MCF 10A (cell line): ENCODE measurements around the gene KRTAP5-6. TPM values are rescaled to one million over a fixed set of nuclear protein-coding genes. Genes with fewer than 3 reads are reported as not detected.

Source experiments
- BruUV-seq: library from RNA; stranded (reverse); fragments of 400-500 nt; replicated peaks from 2 replicates; lab custom pipeline; 2021; lab: Mats Ljungman, UMichigan
- CTCF ChIA-PET: fragments of 300-600 bp; sonication (Branson Sonifier 250); formaldehyde crosslinking; extraction: SDS; loops from one replicate; lab custom pipeline; 2021; ENCODE audit warnings: antibody characterized with exemption, inconsistent platforms; lab: Yijun Ruan, JAX
- POLR2A ChIA-PET: fragments of 300-600, 350-650 bp; sonication (Branson Sonifier 250); formaldehyde crosslinking; extraction: SDS; loops from one replicate; lab custom pipeline; 2020; ENCODE audit warnings: antibody characterized with exemption, inconsistent platforms; lab: Yijun Ruan, JAX
- DNase-seq: peaks from one replicate; pipeline ENCODE4 v3.0.0-alpha.2; 2018; ENCODE audit not compliant: unreplicated experiment
- H3K27ac Mint-ChIP-seq: one replicate; pipeline ENCODE4 v1.8.0; 2022; ENCODE audit warnings: mild to moderate bottlenecking, low read depth, mixed read lengths; ENCODE audit not compliant: unreplicated experiment
- H3K27me3 Mint-ChIP-seq: one replicate; pipeline ENCODE4 v1.8.0; 2022; ENCODE audit warnings: mixed read lengths; ENCODE audit not compliant: insufficient read depth, unreplicated experiment
- H3K36me3 Mint-ChIP-seq: one replicate; pipeline ENCODE4 v1.8.0; 2022; ENCODE audit warnings: mild to moderate bottlenecking, moderate library complexity, mixed read lengths; ENCODE audit not compliant: insufficient read depth, unreplicated experiment
- H3K4me1 Mint-ChIP-seq: one replicate; pipeline ENCODE4 v1.8.0; 2022; ENCODE audit warnings: mixed read lengths; ENCODE audit not compliant: insufficient read depth, unreplicated experiment
- H3K4me3 Mint-ChIP-seq: one replicate; pipeline ENCODE4 v1.8.0; 2022; ENCODE audit warnings: mild to moderate bottlenecking, moderate library complexity, mixed read lengths; ENCODE audit not compliant: unreplicated experiment
- H3K9me3 Mint-ChIP-seq: one replicate; pipeline ENCODE4 v1.8.0; 2022; ENCODE audit warnings: mixed read lengths; ENCODE audit not compliant: unreplicated experiment
- intact Hi-C: fragments of 100-400 bp; cut with micrococcal nuclease; formaldehyde crosslinking; loops from 2 replicates; pipeline ENCODE4 v1.14.1; 2022
- total RNA-seq: library from RNA; stranded (reverse); gene quantifications from 2 replicates; pipeline ENCODE4 v1.2.3, GENCODE V29; 2022
- TF ChIP-seq, protein P1 (sequence below): fragments of 200-600 bp; IDR thresholded peaks from one replicate; pipeline ENCODE4 v1.8.0; 2022; ENCODE audit warnings: antibody characterized with exemption, mild to moderate bottlenecking; ENCODE audit not compliant: unreplicated experiment

Gene KRTAP5-6
- total RNA-seq, 1 experiment from 2014 or later, result not detected

DNA sequence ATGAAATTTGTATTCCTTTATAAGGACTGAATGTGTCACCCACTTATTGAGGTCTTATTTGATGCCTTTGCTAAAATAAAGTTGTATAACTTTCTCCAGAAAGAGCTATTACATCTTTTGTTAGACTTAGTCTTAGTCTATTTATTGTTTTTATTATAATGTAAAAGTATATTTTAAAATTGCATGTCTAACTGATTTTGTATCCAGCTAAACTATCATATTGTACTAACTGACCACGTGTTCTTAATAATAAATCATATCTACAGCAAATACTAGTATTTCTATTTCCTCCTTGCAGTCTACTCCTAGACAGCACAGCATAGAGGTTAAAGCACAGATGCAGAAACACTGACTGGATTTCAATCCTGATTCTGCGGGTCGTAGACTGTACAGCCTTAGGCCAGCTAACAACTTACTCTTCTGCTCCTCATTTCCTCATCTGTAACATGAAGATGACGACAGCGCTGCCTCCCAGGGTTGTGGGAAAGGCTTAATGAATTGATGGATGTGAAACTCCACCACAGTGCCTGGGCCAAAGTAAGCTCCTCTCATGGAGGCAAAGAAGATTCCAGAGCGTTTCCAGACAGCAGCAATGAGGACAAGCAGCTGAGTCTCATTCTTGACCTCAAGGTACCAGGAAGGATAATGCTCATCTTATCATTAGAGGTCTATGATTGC lies 40.2 kb downstream of the KRTAP5-6 start:
- TF ChIP-seq, protein P1, sequence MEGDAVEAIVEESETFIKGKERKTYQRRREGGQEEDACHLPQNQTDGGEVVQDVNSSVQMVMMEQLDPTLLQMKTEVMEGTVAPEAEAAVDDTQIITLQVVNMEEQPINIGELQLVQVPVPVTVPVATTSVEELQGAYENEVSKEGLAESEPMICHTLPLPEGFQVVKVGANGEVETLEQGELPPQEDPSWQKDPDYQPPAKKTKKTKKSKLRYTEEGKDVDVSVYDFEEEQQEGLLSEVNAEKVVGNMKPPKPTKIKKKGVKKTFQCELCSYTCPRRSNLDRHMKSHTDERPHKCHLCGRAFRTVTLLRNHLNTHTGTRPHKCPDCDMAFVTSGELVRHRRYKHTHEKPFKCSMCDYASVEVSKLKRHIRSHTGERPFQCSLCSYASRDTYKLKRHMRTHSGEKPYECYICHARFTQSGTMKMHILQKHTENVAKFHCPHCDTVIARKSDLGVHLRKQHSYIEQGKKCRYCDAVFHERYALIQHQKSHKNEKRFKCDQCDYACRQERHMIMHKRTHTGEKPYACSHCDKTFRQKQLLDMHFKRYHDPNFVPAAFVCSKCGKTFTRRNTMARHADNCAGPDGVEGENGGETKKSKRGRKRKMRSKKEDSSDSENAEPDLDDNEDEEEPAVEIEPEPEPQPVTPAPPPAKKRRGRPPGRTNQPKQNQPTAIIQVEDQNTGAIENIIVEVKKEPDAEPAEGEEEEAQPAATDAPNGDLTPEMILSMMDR, result no peak
- no peak for DNase-seq
- H3K4me1 Mint-ChIP-seq, result peaks cover 6% of the 10 kb centered on the region
- POLR2A ChIA-PET, result interaction anchor here (0.7 to 1.4 kb wide), 10 partner anchors 10 to 1120 kb away, joined by 3 to 7 read pairs (median 3); no protein-coding TSS in a partner anchor
- H3K4me3 Mint-ChIP-seq, result no peak overlapping the region
- no TSS peak for BruUV-seq
- peaks cover 18% of the 10 kb centered on the region for H3K9me3 Mint-ChIP-seq
- peaks cover 61% of the 10 kb centered on the region for H3K27me3 Mint-ChIP-seq
- H3K27ac Mint-ChIP-seq, result no peak overlapping the region
- no peaks in the 10 kb centered on the region for H3K36me3 Mint-ChIP-seq
- CTCF ChIA-PET, result interaction anchor here (1.0 to 1.6 kb wide), 3 partner anchors 44 to 97 kb away, joined by 3 read pairs; partner anchors contain the start of gene SYT8
- intact Hi-C loops, result no loop called here

DNA sequence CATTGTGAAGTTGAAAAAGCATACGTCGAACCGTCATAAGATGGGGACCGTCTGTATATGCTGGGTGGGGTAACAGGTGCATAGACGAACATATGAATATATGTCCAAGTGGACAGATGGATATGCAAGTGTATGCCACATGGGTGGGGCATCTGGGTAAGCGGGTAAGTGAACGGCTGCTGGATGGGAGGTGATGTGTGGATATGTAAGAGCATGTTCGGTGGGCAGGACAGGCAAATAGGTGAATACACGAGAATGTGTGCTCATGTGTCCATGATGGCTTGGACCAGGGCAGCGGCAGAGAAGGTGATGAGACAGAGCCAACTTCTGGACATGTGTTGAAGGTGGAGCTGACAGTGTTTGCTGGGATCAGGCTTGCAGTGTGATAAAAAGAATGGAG lies 41.4 kb downstream of the KRTAP5-6 start:
- H3K4me1 Mint-ChIP-seq, result peaks cover 4% of the 10 kb centered on the region
- no peak overlapping the region for H3K27ac Mint-ChIP-seq
- H3K9me3 Mint-ChIP-seq, result peaks cover 18% of the 10 kb centered on the region
- TF ChIP-seq, protein P1, result no peak
- intact Hi-C loops, result no loop called here
- no peaks in the 10 kb centered on the region for H3K36me3 Mint-ChIP-seq
- H3K27me3 Mint-ChIP-seq, result peaks cover 51% of the 10 kb centered on the region
- DNase-seq, result no peak
- H3K4me3 Mint-ChIP-seq, result no peak overlapping the region
- no TSS peak for BruUV-seq
- CTCF ChIA-PET, result interaction anchor here (1.0 kb wide), 1 partner anchor 143 kb away, joined by 3 read pairs; no protein-coding TSS in a partner anchor
- POLR2A ChIA-PET, result interaction anchor here (0.7 to 1.1 kb wide), 4 partner anchors 17 to 393 kb away, joined by 3 to 5 read pairs (median 3); partner anchors contain the start of gene SYT8

DNA sequence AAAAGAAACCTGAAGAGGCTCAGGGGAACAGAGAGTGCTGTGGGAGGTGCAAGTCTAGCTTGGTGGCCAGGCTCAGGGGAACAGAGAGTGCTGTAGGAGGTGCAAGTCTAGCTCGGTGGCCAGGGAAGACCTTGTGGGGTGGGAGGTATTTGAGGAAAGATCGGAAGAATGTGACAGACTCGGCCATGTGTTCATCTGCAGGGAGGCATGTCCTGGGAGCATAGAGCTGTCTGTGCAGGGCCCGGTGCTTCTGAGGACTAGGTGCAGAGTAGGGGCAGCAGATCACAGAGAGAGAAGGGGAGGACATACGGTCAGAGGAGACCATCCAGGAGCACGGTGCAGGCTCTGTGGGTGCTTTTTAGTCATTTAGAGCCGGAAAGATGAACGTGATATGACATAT lies 42.6 kb downstream of the KRTAP5-6 start:
- intact Hi-C loops, result no loop called here
- peaks cover 40% of the 10 kb centered on the region for H3K27me3 Mint-ChIP-seq
- H3K4me1 Mint-ChIP-seq, result no peaks in the 10 kb centered on the region
- peaks cover 18% of the 10 kb centered on the region for H3K9me3 Mint-ChIP-seq
- CTCF ChIA-PET, result no interaction called here
- H3K27ac Mint-ChIP-seq, result no peak overlapping the region
- TF ChIP-seq, protein P1, result no peak
- H3K4me3 Mint-ChIP-seq, result no peak overlapping the region
- no peaks in the 10 kb centered on the region for H3K36me3 Mint-ChIP-seq
- DNase-seq, result no peak
- no TSS peak for BruUV-seq
- POLR2A ChIA-PET, result interaction anchor here (0.6 to 1.1 kb wide), 2 partner anchors 81 to 123 kb away, joined by 3 to 4 read pairs; no protein-coding TSS in a partner anchor

DNA sequence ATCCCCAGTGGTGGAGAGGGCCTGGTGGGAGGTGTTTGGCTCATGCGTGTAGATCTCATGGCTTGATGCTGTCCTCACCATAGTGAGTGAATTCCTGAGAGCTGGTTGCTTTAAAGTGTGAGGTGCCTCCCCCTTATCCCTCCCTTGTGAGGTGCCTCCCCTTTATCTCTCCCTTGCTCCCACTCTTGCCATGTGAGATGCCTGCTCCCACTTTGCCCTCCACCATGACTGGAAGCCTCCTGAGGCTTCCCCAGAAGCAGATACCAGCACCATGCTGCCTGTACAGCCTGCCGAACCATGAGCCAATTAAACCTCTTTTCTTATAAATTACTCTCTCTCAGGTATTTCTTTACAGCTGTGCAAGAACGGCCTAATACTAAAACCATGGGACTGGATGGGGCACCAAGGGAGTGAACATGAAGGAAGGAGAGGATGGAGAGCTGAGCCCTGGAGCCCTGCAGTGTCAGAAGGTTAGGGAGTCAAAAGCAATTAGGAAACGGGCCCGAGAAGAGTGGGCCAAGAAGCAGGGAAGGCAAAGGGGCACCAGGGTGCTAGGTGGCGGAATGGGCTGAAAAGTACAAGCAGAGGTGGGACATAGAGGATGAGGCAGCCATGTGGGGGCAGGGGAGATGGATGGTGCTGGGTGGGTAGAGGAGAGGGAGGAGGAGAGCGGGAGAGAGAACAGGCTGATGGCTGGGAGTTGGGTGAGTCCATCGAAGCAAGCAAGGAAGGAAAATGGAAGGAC lies 44.0 kb downstream of the KRTAP5-6 start:
- Mint-ChIP-seq H3K27ac (no peak overlapping the region), H3K4me1 (peaks cover 1% of the 10 kb centered on the region), H3K27me3 (peaks cover 29% of the 10 kb centered on the region), H3K36me3 (no peaks in the 10 kb centered on the region), H3K4me3 (no peak overlapping the region), H3K9me3 (peaks cover 11% of the 10 kb centered on the region)
- intact Hi-C loops, result no loop called here
- no TSS peak for BruUV-seq
- ChIA-PET CTCF (interaction anchor here (0.5 kb wide), 1 partner anchor 36 kb away, joined by 3 read pairs; no protein-coding TSS in a partner anchor), POLR2A (interaction anchor here (1.0 kb wide), 1 partner anchor 94 kb away, joined by 4 read pairs; the partner anchor contains the start of gene SYT8)
- no peak for DNase-seq
- TF ChIP-seq, protein P1, result no peak
